DMS53 treated with DMSO at 0.1 percent for 48 hours (cell line): ENCODE data around the gene PCSK4.
"Not testable (repeated sequence)": the region's sequence is repeated elsewhere in the genome, so short reads cannot be mapped to it uniquely, and the experiment has no call there.

Source experiments
- DNase-seq: peaks from one replicate; lab custom pipeline; 2025; ENCODE audit not compliant: unreplicated experiment; lab: John Stamatoyannopoulos, UW

The PCSK4 gene

GRCh38 chr19:1505991-1506881 lies 16.1 kb upstream of the PCSK4 start:
- DNase-seq, result no peak

DNA sequence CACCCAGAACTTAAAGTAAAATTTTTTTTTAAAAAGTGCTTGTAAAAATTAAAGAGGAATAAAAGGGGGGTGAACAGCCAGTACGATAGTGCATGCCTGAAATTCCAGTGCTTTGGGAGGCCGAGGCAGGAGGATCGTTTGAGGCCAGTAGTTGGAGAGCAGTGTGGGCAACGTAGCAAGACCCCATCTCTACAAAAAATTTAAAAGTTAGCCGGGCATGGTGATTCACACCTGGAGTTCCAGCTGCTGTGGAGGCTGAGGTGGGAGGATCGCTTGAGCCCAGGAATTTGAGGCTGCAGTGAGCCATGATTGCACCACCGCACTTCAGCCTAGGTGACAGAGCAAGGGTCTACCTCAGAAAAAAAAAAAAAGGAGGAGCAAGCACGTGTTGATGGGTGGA lies 14.9 kb upstream of the PCSK4 start:
- no peak for DNase-seq

GRCh38 chr19:1503925-1504773 lies 14.0 kb upstream of the PCSK4 start:
- no peak for DNase-seq

GRCh38 chr19:1503089-1503924 lies 13.2 kb upstream of the PCSK4 start:
- no peak for DNase-seq

- DNase-seq, result no peak
Measured at GRCh38 chr19:1502433-1503088, 12.4 kb upstream of the PCSK4 start.

- DNase-seq, result no peak
Measured at GRCh38 chr19:1501200-1501595, 11.0 kb upstream of the PCSK4 start.

DNA sequence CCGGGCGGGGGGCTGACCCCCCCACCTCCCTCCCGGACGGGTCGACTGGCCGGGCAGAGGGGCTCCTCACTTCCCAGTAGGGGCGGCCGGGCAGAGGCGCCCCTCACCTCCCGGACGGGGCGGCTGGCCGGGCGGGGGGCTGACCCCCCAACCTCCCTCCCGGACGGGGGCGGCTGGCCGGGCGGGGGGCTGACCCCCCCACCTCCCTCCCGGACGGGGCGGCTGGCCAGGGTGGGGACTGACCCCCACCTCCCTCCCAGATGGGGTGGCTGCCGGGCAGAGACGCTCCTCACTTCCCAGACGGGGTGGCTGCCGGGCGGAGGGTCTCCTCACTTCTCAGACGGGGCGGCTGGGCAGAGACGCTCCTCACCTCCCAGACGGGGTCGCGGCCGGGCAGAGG lies 9.1 kb upstream of the PCSK4 start:
- not testable (repeated sequence) for DNase-seq

- no peak for DNase-seq
Measured at GRCh38 chr19:1497578-1498235, 7.6 kb upstream of the PCSK4 start.

GRCh38 chr19:1496714-1497577 lies 6.8 kb upstream of the PCSK4 start:
- DNase-seq, result no peak

DNA sequence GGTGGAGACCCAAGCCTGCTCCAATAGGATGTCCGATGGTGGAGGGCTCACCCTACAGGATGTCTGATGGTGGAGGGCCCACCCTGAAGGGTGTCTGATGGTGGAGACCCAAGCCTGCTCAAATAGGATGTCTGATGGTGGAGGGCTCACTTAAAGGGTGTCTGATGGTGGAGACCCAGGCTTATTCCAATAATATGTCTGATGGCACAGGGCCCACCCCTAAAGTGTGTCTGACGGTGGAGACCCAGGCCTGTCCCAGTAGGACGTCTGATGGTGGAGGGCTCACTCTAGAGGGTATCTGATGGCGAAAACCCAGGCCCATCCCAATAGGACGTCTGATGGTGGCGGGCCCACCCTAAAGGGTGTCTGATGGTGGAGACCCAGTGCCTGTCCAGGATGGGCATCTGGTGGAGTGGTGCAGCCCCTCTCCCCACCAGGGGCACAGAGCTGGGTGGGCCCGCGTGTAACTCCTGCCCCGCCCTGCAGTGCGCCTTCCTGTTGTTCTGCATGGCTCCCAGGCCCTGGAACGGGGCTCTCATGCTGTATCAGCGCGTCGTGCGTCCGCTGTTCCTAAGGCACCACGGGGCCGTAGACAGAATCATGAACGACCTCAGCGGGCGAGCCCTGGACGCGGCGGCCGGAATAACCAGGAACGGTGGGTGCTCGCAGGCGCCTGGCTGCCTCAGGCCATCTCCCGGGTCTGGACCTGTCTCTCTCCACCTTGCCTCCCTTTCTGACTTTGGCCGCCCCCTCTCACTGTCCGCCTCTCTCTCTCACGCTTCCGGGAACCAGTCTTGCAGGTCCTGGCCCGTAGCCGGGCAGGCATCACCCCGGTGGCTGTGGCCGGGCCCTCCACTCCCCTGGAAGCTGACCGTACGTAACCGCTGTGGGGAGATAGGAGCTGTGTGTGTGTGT lies 5.9 kb upstream of the PCSK4 start:
- DNase-seq, result no peak

DNA sequence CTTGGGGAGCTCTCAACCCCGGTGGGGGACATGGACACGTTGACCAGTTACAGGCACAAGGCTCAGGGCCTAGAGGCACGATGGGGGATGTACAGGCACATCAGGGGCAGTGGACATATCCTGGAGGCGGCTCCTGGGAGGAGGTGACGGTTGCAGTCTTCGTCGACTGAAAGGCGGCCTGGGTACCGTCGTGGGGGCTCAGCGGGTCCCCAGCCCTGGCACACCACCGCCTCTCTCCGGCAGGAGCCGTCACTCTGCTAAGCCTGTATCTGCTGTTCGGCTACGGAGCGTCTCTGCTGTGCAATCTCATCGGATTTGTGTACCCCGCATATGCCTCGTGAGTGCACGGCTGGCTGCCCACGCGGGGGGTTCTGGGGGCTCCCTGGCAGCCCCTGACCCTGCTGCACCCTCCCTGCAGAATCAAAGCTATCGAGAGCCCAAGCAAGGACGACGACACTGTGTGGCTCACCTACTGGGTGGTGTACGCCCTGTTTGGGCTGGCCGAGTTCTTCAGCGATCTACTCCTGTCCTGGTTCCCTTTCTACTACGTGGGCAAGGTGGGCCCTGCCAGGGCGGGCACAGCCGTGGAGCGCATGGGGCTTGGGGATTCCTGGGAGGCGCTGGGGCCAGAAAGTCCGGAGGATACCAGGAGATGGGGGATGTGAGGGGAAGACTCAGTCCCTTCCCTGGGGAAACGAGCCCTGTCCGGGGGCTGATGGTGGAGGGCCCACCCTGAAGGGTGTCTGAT lies 5.1 kb upstream of the PCSK4 start:
- DNase-seq, result no peak

- DNase-seq, result no peak
Measured at GRCh38 chr19:1494115-1494815, 4.1 kb upstream of the PCSK4 start.

GRCh38 chr19:1492474-1493006 lies 2.4 kb upstream of the PCSK4 start:
- DNase-seq, result no peak

DNA sequence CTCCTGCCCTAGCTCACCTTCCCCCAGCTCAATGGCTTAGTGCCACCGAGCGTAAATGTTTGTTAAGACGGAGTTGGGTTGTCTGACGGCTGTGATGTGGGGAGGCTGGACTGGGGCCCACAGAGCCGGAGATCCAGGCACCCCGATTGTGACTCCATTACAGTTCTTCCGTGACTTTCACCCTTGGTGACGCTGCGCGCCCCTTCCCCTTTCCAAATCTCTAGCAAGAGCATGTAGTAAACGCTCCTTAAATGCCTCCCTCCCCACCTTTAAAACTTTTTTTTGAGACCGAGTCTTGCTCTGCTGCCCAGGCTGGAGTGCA lies 1.7 kb upstream of the PCSK4 start:
- DNase-seq, result no peak

DNA sequence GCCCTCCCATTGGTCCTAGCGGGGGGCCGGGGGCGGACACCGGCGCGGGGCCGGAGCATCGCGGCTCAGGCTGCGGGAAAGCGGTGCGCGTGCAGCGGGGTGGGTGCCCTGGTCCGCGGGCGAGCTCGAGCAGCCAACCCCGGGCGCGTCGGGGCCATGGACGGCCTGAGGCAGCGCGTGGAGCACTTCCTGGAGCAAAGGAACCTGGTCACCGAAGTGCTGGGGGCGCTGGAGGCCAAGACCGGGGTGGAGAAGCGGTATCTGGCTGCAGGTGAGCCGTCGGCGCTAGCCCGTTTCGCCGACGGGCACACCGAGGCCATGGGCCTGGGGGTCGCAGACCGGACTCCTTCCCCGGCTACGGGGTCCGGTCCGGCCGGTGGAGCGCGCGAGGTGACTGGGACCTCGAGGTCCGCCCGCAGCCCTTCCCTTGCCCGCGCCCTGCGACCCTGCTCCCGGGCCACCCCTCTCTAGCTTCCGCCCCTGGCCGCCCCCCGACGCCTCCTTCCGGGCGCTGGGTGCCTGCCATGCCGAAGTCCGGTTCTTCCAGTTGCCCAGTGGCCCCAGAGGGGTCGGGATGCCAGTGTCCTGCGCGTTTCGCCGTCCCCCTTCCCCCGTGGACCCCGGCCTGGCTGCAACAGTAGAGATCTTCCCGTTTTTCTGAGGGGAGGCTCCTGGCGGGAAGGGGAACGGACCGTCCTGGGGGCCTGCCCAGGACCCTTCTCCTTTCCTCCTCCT lies 1.1 kb upstream of the PCSK4 start, which contains the start of gene REEP6:
Gene REEP6, plus strand, starts transcription at position 68 of the 735 bp plus-strand sequence. Its CDS starts 89 bp downstream, at position 157.
- no peak for DNase-seq
